ENCODE measurements around the gene CHAT. TPM values are rescaled to one million over a fixed set of nuclear protein-coding genes. Genes with fewer than 3 reads are reported as not detected.

CHAT gene
- total RNA-seq, 1 experiment from 2014 or later: 0.18 TPM

GRCh38 chr10:49645871-49646870 is 32.3 kb downstream of the CHAT start:
- Mint-ChIP-seq H3K36me3 (ENCODE audit: insufficient read depth, unreplicated experiment) (no peaks in the 10 kb centered on the region), H3K27ac (ENCODE audit: unreplicated experiment) (no peak overlapping the region), H3K4me1 (ENCODE audit: low read depth, unreplicated experiment) (no peaks in the 10 kb centered on the region), H3K27me3 (ENCODE audit: insufficient read depth, unreplicated experiment) (peaks cover 4% of the 10 kb centered on the region), H3K9me3 (ENCODE audit: unreplicated experiment) (no peaks in the 10 kb centered on the region), H3K4me3 (ENCODE audit: unreplicated experiment) (no peak overlapping the region)
- peak in 1 of 2 experiments; percentile 38 for DNase-seq
- no peaks in the 10 kb centered on the region for H3K4me1 ChIP-seq
- no TSS peak for BruUV-seq (replicated peaks)
- ChIA-PET CTCF (no interaction called here), POLR2A (no interaction called here)
- no peak overlapping the region for H3K4me3 ChIP-seq (ENCODE audit: low read depth, low read length)
- TF ChIP-seq CTCF (IDR thresholded peaks at IDR 0.05; ENCODE audit: insufficient read depth in 1 of 2, low read depth in 1 of 2, low read length in 1 of 2, severe bottlenecking in 1 of 2, unreplicated experiment in 1 of 2): no peak
- no peaks in the 10 kb centered on the region for H3K27me3 ChIP-seq (replicated peaks; ENCODE audit: control insufficient read depth, insufficient read depth, low read length)
- H3K36me3 ChIP-seq (ENCODE audit: control insufficient read depth, insufficient read depth, low read length): no peaks in the 10 kb centered on the region
- H3K9me3 ChIP-seq: no peaks in the 10 kb centered on the region
- intact Hi-C loops (cut with micrococcal nuclease; ENCODE audit: unreplicated experiment): no loop called here

- Mint-ChIP-seq H3K27me3 (ENCODE audit: insufficient read depth, unreplicated experiment) (no peaks in the 10 kb centered on the region), H3K4me3 (ENCODE audit: unreplicated experiment) (no peak overlapping the region), H3K4me1 (ENCODE audit: low read depth, unreplicated experiment) (peaks cover 9% of the 10 kb centered on the region), H3K9me3 (ENCODE audit: unreplicated experiment) (no peaks in the 10 kb centered on the region), H3K36me3 (ENCODE audit: insufficient read depth, unreplicated experiment) (no peaks in the 10 kb centered on the region), H3K27ac (ENCODE audit: unreplicated experiment) (no peak overlapping the region)
- no peaks in the 10 kb centered on the region for H3K36me3 ChIP-seq (ENCODE audit: control insufficient read depth, insufficient read depth, low read length)
- peaks cover 7% of the 10 kb centered on the region for H3K4me1 ChIP-seq
- H3K4me3 ChIP-seq (ENCODE audit: low read depth, low read length): no peak overlapping the region
- no peaks in the 10 kb centered on the region for H3K9me3 ChIP-seq
- CTCF ChIA-PET: no interaction called here
- no peak for TF ChIP-seq CTCF (IDR thresholded peaks at IDR 0.05; ENCODE audit: insufficient read depth in 1 of 2, low read depth in 1 of 2, low read length in 1 of 2, severe bottlenecking in 1 of 2, unreplicated experiment in 1 of 2)
- POLR2A ChIA-PET: no interaction called here
- DNase-seq: no peak
- no TSS peak for BruUV-seq (replicated peaks)
- no peaks in the 10 kb centered on the region for H3K27me3 ChIP-seq (replicated peaks; ENCODE audit: control insufficient read depth, insufficient read depth, low read length)
- intact Hi-C loops (cut with micrococcal nuclease; ENCODE audit: unreplicated experiment): no loop called here
These were observed 33.7 kb downstream of the CHAT start for GRCh38 chr10:49647554-49647953.

GRCh38 chr10:49647985-49648795 is 34.4 kb downstream of the CHAT start:
- Histone ChIP-seq H3K4me1 (peaks cover 13% of the 10 kb centered on the region), H3K4me3 (ENCODE audit: low read depth, low read length) (no peak overlapping the region), H3K9me3 (no peaks in the 10 kb centered on the region), H3K27me3 (replicated peaks; ENCODE audit: control insufficient read depth, insufficient read depth, low read length) (no peaks in the 10 kb centered on the region), H3K36me3 (ENCODE audit: control insufficient read depth, insufficient read depth, low read length) (no peaks in the 10 kb centered on the region)
- no TSS peak for BruUV-seq (replicated peaks)
- DNase-seq: peak in 1 of 2 experiments; percentile 10
- intact Hi-C loops (cut with micrococcal nuclease; ENCODE audit: unreplicated experiment): no loop called here
- CTCF ChIA-PET: interaction anchor here (1.4 kb wide), 1 partner anchor 14 kb away, joined by 3 read pairs; no protein-coding TSS in a partner anchor
- H3K36me3 Mint-ChIP-seq (ENCODE audit: insufficient read depth, unreplicated experiment): no peaks in the 10 kb centered on the region
- POLR2A ChIA-PET: no interaction called here
- TF ChIP-seq CTCF (IDR thresholded peaks at IDR 0.05; ENCODE audit: insufficient read depth in 1 of 2, low read depth in 1 of 2, low read length in 1 of 2, severe bottlenecking in 1 of 2, unreplicated experiment in 1 of 2): no peak
- no peaks in the 10 kb centered on the region for H3K27me3 Mint-ChIP-seq (ENCODE audit: insufficient read depth, unreplicated experiment)
- H3K9me3 Mint-ChIP-seq (ENCODE audit: unreplicated experiment): no peaks in the 10 kb centered on the region
- H3K4me3 Mint-ChIP-seq (ENCODE audit: unreplicated experiment): no peak overlapping the region
- no peak overlapping the region for H3K27ac Mint-ChIP-seq (ENCODE audit: unreplicated experiment)
- peaks cover 13% of the 10 kb centered on the region for H3K4me1 Mint-ChIP-seq (ENCODE audit: low read depth, unreplicated experiment)

All from Caco-2 (cell line).